B cell (primary cell): ENCODE data around the gene EGLN1.

ENCODE experiments used
- EZH2 ChIP-seq: IDR thresholded peaks from 2 replicates; pipeline ENCODE4 v1.6.1; 2012; ENCODE audit warnings: borderline replicate concordance, low read depth, mild to moderate bottlenecking, moderate library complexity, low read length; ENCODE audit not compliant: insufficient read depth, poor library complexity, severe bottlenecking
- TF ChIP-seq, protein P1 (sequence below): fragments of 200-600 bp; IDR thresholded peaks from one replicate; pipeline ENCODE4 v1.8.0; 2022; ENCODE audit warnings: antibody characterized with exemption, mild to moderate bottlenecking

DNA sequence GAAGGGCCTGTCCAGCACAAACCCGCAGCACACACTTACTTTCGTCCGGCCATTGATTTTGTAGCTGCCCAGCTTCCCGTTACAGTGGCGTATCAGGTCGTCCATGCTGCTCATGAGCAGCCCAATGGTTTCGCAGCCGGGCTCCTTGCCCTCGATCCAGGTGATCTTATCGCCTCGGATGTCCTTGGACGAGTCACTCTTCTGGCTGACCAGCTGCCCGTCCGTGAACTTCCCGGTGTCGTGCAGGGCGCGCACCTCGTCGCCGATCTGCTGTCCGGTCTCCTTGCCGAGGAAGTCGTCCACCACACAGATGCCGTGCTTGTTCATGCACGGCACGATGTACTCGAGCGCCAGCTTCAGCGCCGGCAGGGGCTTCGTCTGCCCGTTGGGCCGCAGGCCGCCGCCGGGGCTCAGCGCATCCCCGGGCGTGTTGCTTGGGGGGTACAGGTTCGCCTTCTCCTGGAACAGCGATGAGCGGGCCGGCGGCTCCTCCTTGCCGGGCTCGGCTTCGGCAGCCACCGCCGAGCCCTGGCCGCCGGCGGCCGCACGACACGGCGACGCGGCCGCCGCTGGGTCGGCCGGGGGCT lies 1.0 kb downstream of the EGLN1 start:
- TF ChIP-seq, protein P1, sequence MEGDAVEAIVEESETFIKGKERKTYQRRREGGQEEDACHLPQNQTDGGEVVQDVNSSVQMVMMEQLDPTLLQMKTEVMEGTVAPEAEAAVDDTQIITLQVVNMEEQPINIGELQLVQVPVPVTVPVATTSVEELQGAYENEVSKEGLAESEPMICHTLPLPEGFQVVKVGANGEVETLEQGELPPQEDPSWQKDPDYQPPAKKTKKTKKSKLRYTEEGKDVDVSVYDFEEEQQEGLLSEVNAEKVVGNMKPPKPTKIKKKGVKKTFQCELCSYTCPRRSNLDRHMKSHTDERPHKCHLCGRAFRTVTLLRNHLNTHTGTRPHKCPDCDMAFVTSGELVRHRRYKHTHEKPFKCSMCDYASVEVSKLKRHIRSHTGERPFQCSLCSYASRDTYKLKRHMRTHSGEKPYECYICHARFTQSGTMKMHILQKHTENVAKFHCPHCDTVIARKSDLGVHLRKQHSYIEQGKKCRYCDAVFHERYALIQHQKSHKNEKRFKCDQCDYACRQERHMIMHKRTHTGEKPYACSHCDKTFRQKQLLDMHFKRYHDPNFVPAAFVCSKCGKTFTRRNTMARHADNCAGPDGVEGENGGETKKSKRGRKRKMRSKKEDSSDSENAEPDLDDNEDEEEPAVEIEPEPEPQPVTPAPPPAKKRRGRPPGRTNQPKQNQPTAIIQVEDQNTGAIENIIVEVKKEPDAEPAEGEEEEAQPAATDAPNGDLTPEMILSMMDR = no peak
- no peak for TF ChIP-seq EZH2
